Smooth muscle cell (in vitro differentiated cells): Measurements from ENCODE around the gene BBS9. TPM values are rescaled to one million over a fixed set of nuclear protein-coding genes. Genes with fewer than 3 reads are reported as not detected.

Experiments
- DNase-seq: peaks from one replicate; lab custom pipeline; 2025; ENCODE audit not compliant: unreplicated experiment; lab: John Stamatoyannopoulos, UW
- H2AFZ ChIP-seq: fragments of 200-600 bp; sonication (generic); 2 replicates; pipeline ENCODE4 v1.6.0; 2016; ENCODE audit warnings: antibody characterized with exemption, low read depth, mild to moderate bottlenecking
- H3F3A ChIP-seq: fragments of 200-600 bp; sonication (generic); 2 replicates; pipeline ENCODE4 v1.6.0; 2017; ENCODE audit warnings: antibody characterized with exemption, low read depth
- H3K27ac ChIP-seq: fragments of 200-600 bp; sonication (generic); 2 replicates; pipeline ENCODE4 v1.5.1; 2016; ENCODE audit warnings: low read depth, mild to moderate bottlenecking
- H3K27me3 ChIP-seq: fragments of 200-600 bp; sonication (generic); 2 replicates; pipeline ENCODE4 v1.6.1; 2016; ENCODE audit warnings: low read depth, mild to moderate bottlenecking
- H3K36me3 ChIP-seq: fragments of 200-600 bp; sonication (generic); 2 replicates; pipeline ENCODE4 v1.5.1; 2016; ENCODE audit warnings: low read depth
- H3K4me1 ChIP-seq: fragments of 200-600 bp; sonication (generic); 2 replicates; pipeline ENCODE4 v1.5.1; 2016; ENCODE audit warnings: low read depth
- H3K4me2 ChIP-seq: fragments of 200-600 bp; sonication (generic); 2 replicates; pipeline ENCODE4 v1.6.0; 2016; ENCODE audit warnings: mild to moderate bottlenecking
- H3K4me3 ChIP-seq: fragments of 200-600 bp; sonication (generic); 2 replicates; pipeline ENCODE4 v1.5.1; 2016; ENCODE audit warnings: mild to moderate bottlenecking
- H3K79me2 ChIP-seq: fragments of 200-600 bp; sonication (generic); 2 replicates; pipeline ENCODE4 v1.6.0; 2016; ENCODE audit warnings: low read depth, mild to moderate bottlenecking
- H3K9ac ChIP-seq: fragments of 200-600 bp; sonication (generic); 2 replicates; pipeline ENCODE4 v1.6.0; 2016; ENCODE audit warnings: low read depth
- H3K9me3 ChIP-seq: fragments of 200-600 bp; sonication (generic); replicated peaks from 2 replicates; pipeline ENCODE4 v1.5.1; 2016; ENCODE audit warnings: low read depth
- H4K20me1 ChIP-seq: fragments of 200-600 bp; sonication (generic); 2 replicates; pipeline ENCODE4 v1.6.0; 2016; ENCODE audit warnings: low read depth
- WGBS: methylation state at CpG from one replicate; pipeline ENCODE4 v1.1.7; 2016; ENCODE audit warnings: low lambda C conversion rate; 5-methylcytosine and 5-hydroxymethylcytosine counted together
- polyA plus RNA-seq: library from polyadenylated mRNA; unstranded; fragments of >200 nt; fragmentation: Nextera tagmentation; extraction: Ambion mirVana; gene quantifications from 2 replicates; pipeline ENCODE4 v1.2.1, GENCODE V29; 2016
- total RNA-seq: library from RNA; depleted of rRNA; stranded (reverse); fragments of >200 nt; gene quantifications from 2 replicates; pipeline ENCODE4 v1.2.3, GENCODE V29; 2014
- TF ChIP-seq, protein P1 (sequence below): fragments of 200-600 bp; sonication (generic); IDR thresholded peaks from 2 replicates; pipeline ENCODE4 v1.5.1; 2017; ENCODE audit warnings: borderline replicate concordance, mild to moderate bottlenecking, antibody characterized with exemption; ENCODE audit not compliant: insufficient read depth, poor library complexity, severe bottlenecking

BBS9 gene
- total and polyA plus RNA-seq, 2 experiments from 2014 or later = 12.8 to 19.6 TPM

GRCh38 chr7:33156441-33156840, 27.1 kb downstream of the BBS9 start:
- no peak overlapping the region for H2AFZ ChIP-seq
- TF ChIP-seq, protein P1, sequence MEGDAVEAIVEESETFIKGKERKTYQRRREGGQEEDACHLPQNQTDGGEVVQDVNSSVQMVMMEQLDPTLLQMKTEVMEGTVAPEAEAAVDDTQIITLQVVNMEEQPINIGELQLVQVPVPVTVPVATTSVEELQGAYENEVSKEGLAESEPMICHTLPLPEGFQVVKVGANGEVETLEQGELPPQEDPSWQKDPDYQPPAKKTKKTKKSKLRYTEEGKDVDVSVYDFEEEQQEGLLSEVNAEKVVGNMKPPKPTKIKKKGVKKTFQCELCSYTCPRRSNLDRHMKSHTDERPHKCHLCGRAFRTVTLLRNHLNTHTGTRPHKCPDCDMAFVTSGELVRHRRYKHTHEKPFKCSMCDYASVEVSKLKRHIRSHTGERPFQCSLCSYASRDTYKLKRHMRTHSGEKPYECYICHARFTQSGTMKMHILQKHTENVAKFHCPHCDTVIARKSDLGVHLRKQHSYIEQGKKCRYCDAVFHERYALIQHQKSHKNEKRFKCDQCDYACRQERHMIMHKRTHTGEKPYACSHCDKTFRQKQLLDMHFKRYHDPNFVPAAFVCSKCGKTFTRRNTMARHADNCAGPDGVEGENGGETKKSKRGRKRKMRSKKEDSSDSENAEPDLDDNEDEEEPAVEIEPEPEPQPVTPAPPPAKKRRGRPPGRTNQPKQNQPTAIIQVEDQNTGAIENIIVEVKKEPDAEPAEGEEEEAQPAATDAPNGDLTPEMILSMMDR = no peak
- no peaks in the 10 kb centered on the region for H3F3A ChIP-seq
- no peaks in the 10 kb centered on the region for H3K36me3 ChIP-seq
- H3K9ac ChIP-seq = no peak overlapping the region
- H3K9me3 ChIP-seq = no peaks in the 10 kb centered on the region
- H3K4me3 ChIP-seq = no peak overlapping the region
- no peak overlapping the region for H3K4me2 ChIP-seq
- H4K20me1 ChIP-seq = no peaks in the 10 kb centered on the region
- no peaks in the 10 kb centered on the region for H3K27me3 ChIP-seq
- no peak for DNase-seq
- no peaks in the 10 kb centered on the region for H3K79me2 ChIP-seq
- WGBS = 79% methylated on average over 2 of the region's 2 CpGs
- peak overlapping the region; percentile 40 for H3K27ac ChIP-seq
- no peaks in the 10 kb centered on the region for H3K4me1 ChIP-seq

GRCh38 chr7:33157311-33157710, 27.9 kb downstream of the BBS9 start:
- Histone ChIP-seq H3K9ac (no peak overlapping the region), H3K4me2 (no peak overlapping the region), H2AFZ (no peak overlapping the region), H3F3A (no peaks in the 10 kb centered on the region), H3K36me3 (no peaks in the 10 kb centered on the region), H3K27me3 (no peaks in the 10 kb centered on the region), H3K9me3 (no peaks in the 10 kb centered on the region), H4K20me1 (no peaks in the 10 kb centered on the region), H3K79me2 (no peaks in the 10 kb centered on the region), H3K4me1 (no peaks in the 10 kb centered on the region), H3K27ac (no peak overlapping the region), H3K4me3 (no peak overlapping the region)
- TF ChIP-seq, protein P1 = no peak
- no peak for DNase-seq
- 82% methylated on average over 1 of the region's 1 CpG for WGBS

DNA sequence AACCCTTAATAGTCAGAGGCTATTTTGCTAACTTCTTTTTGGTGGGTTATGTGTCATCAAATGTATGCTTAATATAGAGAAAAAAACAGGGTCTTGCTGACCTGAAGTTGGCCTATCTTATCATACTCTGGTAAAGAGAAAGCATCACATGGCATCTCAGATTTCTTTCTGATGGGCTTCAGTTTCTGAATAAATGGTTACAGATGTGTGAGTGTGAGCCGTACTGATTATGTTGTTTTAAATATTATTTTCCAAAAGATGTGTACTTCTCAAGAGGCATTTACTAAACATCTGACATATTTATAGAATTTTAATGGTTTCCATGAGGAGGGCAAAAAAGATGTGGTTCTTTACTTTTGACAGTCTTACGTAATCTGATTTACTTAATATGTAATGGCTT, 28.4 kb downstream of the BBS9 start:
- Histone ChIP-seq H4K20me1 (no peaks in the 10 kb centered on the region), H3K4me3 (no peak overlapping the region), H3K27me3 (no peaks in the 10 kb centered on the region), H3K9ac (no peak overlapping the region), H3K79me2 (no peaks in the 10 kb centered on the region), H3F3A (no peaks in the 10 kb centered on the region), H3K36me3 (no peaks in the 10 kb centered on the region), H3K4me1 (no peaks in the 10 kb centered on the region), H3K9me3 (no peaks in the 10 kb centered on the region), H3K4me2 (no peak overlapping the region), H2AFZ (no peak overlapping the region), H3K27ac (no peak overlapping the region)
- DNase-seq = no peak
- TF ChIP-seq, protein P1 = no peak
- WGBS = 70% methylated on average over 2 of the region's 2 CpGs

- no peak overlapping the region for H3K4me3 ChIP-seq
- no peak overlapping the region for H3K4me2 ChIP-seq
- H4K20me1 ChIP-seq = no peaks in the 10 kb centered on the region
- no peaks in the 10 kb centered on the region for H3K79me2 ChIP-seq
- H3K9ac ChIP-seq = no peak overlapping the region
- no peaks in the 10 kb centered on the region for H3K36me3 ChIP-seq
- no peaks in the 10 kb centered on the region for H3F3A ChIP-seq
- H3K9me3 ChIP-seq = no peaks in the 10 kb centered on the region
- no peak overlapping the region for H3K27ac ChIP-seq
- no peak overlapping the region for H2AFZ ChIP-seq
- TF ChIP-seq, protein P1 = no peak
- no peaks in the 10 kb centered on the region for H3K27me3 ChIP-seq
- DNase-seq = no peak
- WGBS = 86% methylated on average over 2 of the region's 2 CpGs
- H3K4me1 ChIP-seq = no peaks in the 10 kb centered on the region
Observed at GRCh38 chr7:33177876-33178275, 48.5 kb downstream of the BBS9 start.
